Neural cell (in vitro differentiated cells): Measurements from ENCODE around the gene PRKCE. TPM values are rescaled to one million over a fixed set of nuclear protein-coding genes. Genes with fewer than 3 reads are reported as not detected.

ENCODE experiments used
- H2AFZ ChIP-seq: fragments of 200-600, 300-800 bp; sonication (generic), shearing (Covaris generic); 2 replicates; pipeline ENCODE4 v1.6.0; 2014; ENCODE audit warnings: low read depth, mild to moderate bottlenecking, antibody characterized with exemption, low read length, moderate library complexity
- H3F3A ChIP-seq: fragments of 200-600 bp; shearing (Covaris generic); 2 replicates; pipeline ENCODE4 v1.6.1; 2016; ENCODE audit warnings: mild to moderate bottlenecking, moderate library complexity, mixed read lengths, antibody characterized with exemption, low read length; ENCODE audit not compliant: insufficient read depth, poor library complexity, severe bottlenecking
- H3K27ac ChIP-seq: fragments of 200-600, 300-800 bp; sonication (generic), shearing (Covaris generic); 2 replicates; pipeline ENCODE4 v1.5.1; 2014; ENCODE audit warnings: mild to moderate bottlenecking, low read length, moderate library complexity
- H3K27me3 ChIP-seq: fragments of 300-800, 200-600 bp; sonication (generic), shearing (Covaris generic); 2 replicates; pipeline ENCODE4 v1.6.0; 2014; ENCODE audit warnings: mild to moderate bottlenecking, low read depth, low read length, moderate library complexity; ENCODE audit not compliant: insufficient read depth
- H3K36me3 ChIP-seq: fragments of 300-800, 200-600 bp; sonication (generic), shearing (Covaris generic); 2 replicates; pipeline ENCODE4 v1.5.1; 2014; ENCODE audit warnings: mild to moderate bottlenecking, antibody characterized with exemption, low read length, moderate library complexity; ENCODE audit not compliant: insufficient read depth
- H3K4me2 ChIP-seq: fragments of 300-800, 200-600 bp; sonication (generic), shearing (Covaris generic); 2 replicates; pipeline ENCODE4 v1.6.0; 2014; ENCODE audit warnings: mild to moderate bottlenecking, low read length
- H3K4me3 ChIP-seq: fragments of 300-800, 200-600 bp; sonication (generic), shearing (Covaris generic); 2 replicates; pipeline ENCODE4 v1.5.1; 2014; ENCODE audit warnings: mild to moderate bottlenecking, low read length, moderate library complexity
- H3K79me2 ChIP-seq: fragments of 200-600 bp; shearing (Covaris generic); replicated peaks from 2 replicates; pipeline ENCODE4 v1.6.0; 2014; ENCODE audit warnings: mild to moderate bottlenecking, low read length, moderate library complexity; ENCODE audit not compliant: insufficient read depth
- H3K9ac ChIP-seq: fragments of 300-800, 200-600 bp; sonication (generic), shearing (Covaris generic); 2 replicates; pipeline ENCODE4 v1.6.1; 2016; ENCODE audit warnings: mild to moderate bottlenecking, low read length, mixed read lengths
- H3K9me2 ChIP-seq: fragments of 200-600 bp; shearing (Covaris generic); 2 replicates; pipeline ENCODE4 v1.6.1; 2016; ENCODE audit warnings: mild to moderate bottlenecking, low read length, mixed read lengths; ENCODE audit not compliant: insufficient read depth
- H3K9me3 ChIP-seq: fragments of 200-600, 300-800 bp; sonication (generic), shearing (Covaris generic); 2 replicates; pipeline ENCODE4 v1.6.1; 2016; ENCODE audit warnings: mild to moderate bottlenecking, mixed run types, low read length, moderate library complexity, mixed read lengths
- H4K20me1 ChIP-seq: fragments of 200-600 bp; shearing (Covaris generic); 2 replicates; pipeline ENCODE4 v1.6.1; 2016; ENCODE audit warnings: mild to moderate bottlenecking, mixed run types; ENCODE audit not compliant: insufficient read depth
- EP300 ChIP-seq: fragments of 450-650 bp; conservative IDR thresholded peaks from 2 replicates; pipeline ENCODE4 v1.6.1; 2014; ENCODE audit warnings: antibody characterized with exemption, mild to moderate bottlenecking, moderate library complexity; ENCODE audit not compliant: poor library complexity, severe bottlenecking
- EZH2 ChIP-seq: fragments of 200-600, 300-800 bp; shearing (Covaris generic), sonication (generic); IDR thresholded peaks from 2 replicates; pipeline ENCODE4 v1.6.1; 2014; ENCODE audit warnings: antibody characterized with exemption, low read length, borderline replicate concordance, mild to moderate bottlenecking; ENCODE audit not compliant: insufficient read depth, poor library complexity, severe bottlenecking
- MXI1 ChIP-seq: fragments of 450-650 bp; conservative IDR thresholded peaks from 2 replicates; pipeline ENCODE4 v1.6.1; 2014; ENCODE audit warnings: antibody characterized with exemption, mild to moderate bottlenecking; ENCODE audit not compliant: poor library complexity, severe bottlenecking
- POLR2AphosphoS5 ChIP-seq: IDR thresholded peaks from 2 replicates; pipeline ENCODE4 v1.6.1; 2012
- RAD21 ChIP-seq: fragments of 450-650 bp; conservative IDR thresholded peaks from 2 replicates; pipeline ENCODE4 v1.6.1; 2014; ENCODE audit warnings: antibody characterized with exemption, mild to moderate bottlenecking, moderate library complexity
- REST ChIP-seq: IDR thresholded peaks from 2 replicates; pipeline ENCODE4 v1.6.1; 2012; ENCODE audit warnings: borderline replicate concordance
- SMC3 ChIP-seq: fragments of 450-650 bp; conservative IDR thresholded peaks from 2 replicates; pipeline ENCODE4 v1.6.1; 2014; ENCODE audit warnings: antibody characterized with exemption, mild to moderate bottlenecking, moderate library complexity; ENCODE audit not compliant: poor library complexity
- TAF1 ChIP-seq: IDR thresholded peaks from 2 replicates; pipeline ENCODE4 v1.6.1; 2012; ENCODE audit warnings: low read depth
- polyA plus RNA-seq: library from polyadenylated mRNA; depleted of rRNA; stranded (reverse); fragments of >200 nt; gene quantifications from 2 replicates; pipeline ENCODE4 v1.2.3, GENCODE V29; 2014
- TF ChIP-seq, protein P1 (sequence below): fragments of 450-650 bp; IDR thresholded peaks from 2 replicates; pipeline ENCODE4 v1.5.1; 2014; ENCODE audit warnings: antibody characterized with exemption, mild to moderate bottlenecking, moderate library complexity; ENCODE audit not compliant: poor library complexity, severe bottlenecking

PRKCE gene
- polyA plus RNA-seq, 1 donor from 2014 or later, result 5.4 TPM

GRCh38 chr2:45944074-45944473, 292.6 kb downstream of the PRKCE start (continued):
- TF ChIP-seq REST, result no peak

- no peak for TF ChIP-seq MXI1
- no peaks in the 10 kb centered on the region for H3K9me2 ChIP-seq
- no peaks in the 10 kb centered on the region for H4K20me1 ChIP-seq
- H3K27ac ChIP-seq, result no peak overlapping the region
- H3K79me2 ChIP-seq, result no peaks in the 10 kb centered on the region
- H3K4me2 ChIP-seq, result no peak overlapping the region
- H3K4me3 ChIP-seq, result no peak overlapping the region
- H2AFZ ChIP-seq, result no peak overlapping the region
- H3K36me3 ChIP-seq, result no peaks in the 10 kb centered on the region
- no peaks in the 10 kb centered on the region for H3F3A ChIP-seq
- no peak overlapping the region for H3K9ac ChIP-seq
- no peaks in the 10 kb centered on the region for H3K9me3 ChIP-seq
- no peaks in the 10 kb centered on the region for H3K27me3 ChIP-seq
Measured at GRCh38 chr2:45945302-45945717, 293.8 kb downstream of the PRKCE start.

GRCh38 chr2:45946023-45946422, 294.5 kb downstream of the PRKCE start:
- H3K9me3 ChIP-seq, result no peaks in the 10 kb centered on the region
- H3K36me3 ChIP-seq, result no peaks in the 10 kb centered on the region
- H2AFZ ChIP-seq, result no peak overlapping the region
- H3K9ac ChIP-seq, result no peak overlapping the region
- no peak overlapping the region for H3K27ac ChIP-seq
- TF ChIP-seq, protein P1, sequence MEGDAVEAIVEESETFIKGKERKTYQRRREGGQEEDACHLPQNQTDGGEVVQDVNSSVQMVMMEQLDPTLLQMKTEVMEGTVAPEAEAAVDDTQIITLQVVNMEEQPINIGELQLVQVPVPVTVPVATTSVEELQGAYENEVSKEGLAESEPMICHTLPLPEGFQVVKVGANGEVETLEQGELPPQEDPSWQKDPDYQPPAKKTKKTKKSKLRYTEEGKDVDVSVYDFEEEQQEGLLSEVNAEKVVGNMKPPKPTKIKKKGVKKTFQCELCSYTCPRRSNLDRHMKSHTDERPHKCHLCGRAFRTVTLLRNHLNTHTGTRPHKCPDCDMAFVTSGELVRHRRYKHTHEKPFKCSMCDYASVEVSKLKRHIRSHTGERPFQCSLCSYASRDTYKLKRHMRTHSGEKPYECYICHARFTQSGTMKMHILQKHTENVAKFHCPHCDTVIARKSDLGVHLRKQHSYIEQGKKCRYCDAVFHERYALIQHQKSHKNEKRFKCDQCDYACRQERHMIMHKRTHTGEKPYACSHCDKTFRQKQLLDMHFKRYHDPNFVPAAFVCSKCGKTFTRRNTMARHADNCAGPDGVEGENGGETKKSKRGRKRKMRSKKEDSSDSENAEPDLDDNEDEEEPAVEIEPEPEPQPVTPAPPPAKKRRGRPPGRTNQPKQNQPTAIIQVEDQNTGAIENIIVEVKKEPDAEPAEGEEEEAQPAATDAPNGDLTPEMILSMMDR, result no peak
- TF ChIP-seq RAD21 (no peak), POLR2AphosphoS5 (no peak), TAF1 (no peak), EP300 (no peak), REST (no peak), EZH2 (no peak), MXI1 (no peak), SMC3 (no peak)
- no peak overlapping the region for H3K4me2 ChIP-seq
- H3K4me3 ChIP-seq, result no peak overlapping the region
- no peaks in the 10 kb centered on the region for H4K20me1 ChIP-seq
- H3K9me2 ChIP-seq, result no peaks in the 10 kb centered on the region
- no peaks in the 10 kb centered on the region for H3K79me2 ChIP-seq
- no peaks in the 10 kb centered on the region for H3F3A ChIP-seq
- H3K27me3 ChIP-seq, result no peaks in the 10 kb centered on the region
